HG02852 (cell line): ENCODE data around the gene TEP1.
"Not testable (repeated sequence)": the region's sequence is repeated elsewhere in the genome, so short reads cannot be mapped to it uniquely, and the experiment has no call there.

Experiments used
- ATAC-seq: cut with Tn5 transposase; IDR thresholded peaks from one replicate; pipeline ENCODE4 v1.9.1; 2021; ENCODE audit warnings: mild to moderate bottlenecking, moderate library complexity; ENCODE audit not compliant: unreplicated experiment

Gene TEP1

GRCh38 chr14:20345366-20345765 is 67.9 kb downstream of the TEP1 start:
- ATAC-seq = no peak

GRCh38 chr14:20343862-20344220 is 69.5 kb downstream of the TEP1 start:
- no peak for ATAC-seq

GRCh38 chr14:20343092-20343861 is 70.0 kb downstream of the TEP1 start, which contains the start of gene PARP2:
PARP2 (plus strand) TSS chr14:20343635; CDS start chr14:20343642, 7 bp downstream.
- peak; percentile 92 for ATAC-seq

- no peak for ATAC-seq
Measured at GRCh38 chr14:20341646-20342045, 71.7 kb downstream of the TEP1 start.

GRCh38 chr14:20341032-20341431 is 72.3 kb downstream of the TEP1 start:
- not testable (repeated sequence) for ATAC-seq

GRCh38 chr14:20334017-20334416 is 79.3 kb downstream of the TEP1 start:
- no peak for ATAC-seq

- ATAC-seq = no peak
Measured at GRCh38 chr14:20333494-20333841, 79.8 kb downstream of the TEP1 start.

- ATAC-seq = peak; percentile 98
Measured at GRCh38 chr14:20332788-20333493, 80.4 kb downstream of the TEP1 start, which contains the start of gene CCNB1IP1. CCNB1IP1 (minus strand) TSS chr14:20333279; CDS start chr14:20316523, 16,756 bp downstream.

- no peak for ATAC-seq
Measured at GRCh38 chr14:20332431-20332787, 80.9 kb downstream of the TEP1 start.

GRCh38 chr14:20331053-20331613 is 82.2 kb downstream of the TEP1 start:
- no peak for ATAC-seq

GRCh38 chr14:20329355-20329754 is 83.9 kb downstream of the TEP1 start:
- no peak for ATAC-seq

- ATAC-seq = no peak
Measured at GRCh38 chr14:20328705-20329104, 84.6 kb downstream of the TEP1 start.

- ATAC-seq = no peak
Measured at GRCh38 chr14:20327005-20327869, 86.1 kb downstream of the TEP1 start.

GRCh38 chr14:20317720-20318119 is 95.6 kb downstream of the TEP1 start:
- no peak for ATAC-seq
